GM19467 (cell line): Measurements from ENCODE around the gene PEX11B.

Source experiments
- ATAC-seq: cut with Tn5 transposase; IDR thresholded peaks from one replicate; pipeline ENCODE4 v1.9.1; 2021; ENCODE audit warnings: mild to moderate bottlenecking, moderate library complexity; ENCODE audit not compliant: unreplicated experiment

Gene PEX11B

DNA sequence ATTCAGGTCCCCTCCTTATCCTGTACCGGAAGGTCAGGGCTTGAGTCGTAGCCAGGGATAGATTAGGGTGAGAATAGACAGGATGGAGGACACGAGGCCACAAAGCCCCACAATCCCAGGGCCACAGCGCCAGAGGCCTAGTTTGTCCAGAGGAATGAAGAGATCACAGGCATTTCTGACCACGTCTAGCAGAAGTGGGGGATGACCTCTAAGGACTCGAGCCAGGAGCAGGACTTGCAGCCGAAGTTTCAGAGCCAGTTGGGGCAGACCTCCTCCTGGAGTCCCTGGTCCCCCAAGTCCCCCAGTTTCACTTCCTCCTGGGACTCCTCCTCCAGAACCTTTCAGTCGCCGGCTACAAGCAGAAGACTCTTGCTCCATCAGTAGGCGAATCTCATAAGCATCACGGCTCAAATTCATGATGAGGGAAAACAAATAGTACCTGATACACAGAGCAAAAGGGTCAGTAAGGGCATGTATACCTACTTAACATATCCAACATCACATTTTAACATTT is 6.3 kb downstream of the PEX11B start:
- ATAC-seq, result no peak

- ATAC-seq, result no peak
Observed at GRCh38 chr1:145908653-145909052, 9.9 kb downstream of the PEX11B start.

DNA sequence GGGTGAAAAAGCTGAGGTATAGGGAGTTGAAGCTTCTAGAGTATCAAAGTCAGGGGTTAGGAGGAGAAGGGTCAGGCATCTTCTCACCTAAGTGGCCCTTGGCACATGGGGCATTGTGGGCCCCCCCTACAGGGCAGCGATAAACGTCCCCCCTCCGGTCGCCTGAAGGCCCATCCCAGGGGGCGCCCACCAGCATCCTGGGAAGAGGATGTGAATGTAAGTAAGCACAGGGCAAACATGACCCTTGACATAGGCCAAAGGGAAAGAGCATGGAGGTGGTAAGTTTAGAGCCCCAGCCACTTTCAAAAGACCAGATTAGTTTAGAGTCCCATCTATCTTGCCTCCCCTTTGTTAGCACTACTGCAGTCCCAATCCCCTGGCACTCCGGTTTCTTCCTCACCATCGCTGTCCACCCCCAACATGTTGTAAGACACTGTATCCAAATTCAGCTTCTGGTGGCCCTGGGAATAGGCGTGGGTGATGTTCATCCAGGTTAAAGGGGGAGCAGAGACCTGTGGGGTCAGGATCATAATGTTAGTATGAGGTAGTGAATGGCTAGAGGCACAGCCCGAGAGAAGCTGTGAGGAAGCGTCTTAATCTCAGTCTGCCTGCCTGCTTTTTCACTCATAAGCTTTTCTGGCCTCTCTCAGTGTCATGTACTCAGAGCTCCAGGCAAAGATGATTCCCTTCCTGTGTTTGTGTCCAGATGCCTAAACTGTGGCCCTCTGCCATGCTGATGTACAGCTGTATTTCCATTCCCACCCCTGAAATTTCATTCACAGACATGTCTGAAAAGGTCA is 11.4 kb downstream of the PEX11B start:
- no peak for ATAC-seq

DNA sequence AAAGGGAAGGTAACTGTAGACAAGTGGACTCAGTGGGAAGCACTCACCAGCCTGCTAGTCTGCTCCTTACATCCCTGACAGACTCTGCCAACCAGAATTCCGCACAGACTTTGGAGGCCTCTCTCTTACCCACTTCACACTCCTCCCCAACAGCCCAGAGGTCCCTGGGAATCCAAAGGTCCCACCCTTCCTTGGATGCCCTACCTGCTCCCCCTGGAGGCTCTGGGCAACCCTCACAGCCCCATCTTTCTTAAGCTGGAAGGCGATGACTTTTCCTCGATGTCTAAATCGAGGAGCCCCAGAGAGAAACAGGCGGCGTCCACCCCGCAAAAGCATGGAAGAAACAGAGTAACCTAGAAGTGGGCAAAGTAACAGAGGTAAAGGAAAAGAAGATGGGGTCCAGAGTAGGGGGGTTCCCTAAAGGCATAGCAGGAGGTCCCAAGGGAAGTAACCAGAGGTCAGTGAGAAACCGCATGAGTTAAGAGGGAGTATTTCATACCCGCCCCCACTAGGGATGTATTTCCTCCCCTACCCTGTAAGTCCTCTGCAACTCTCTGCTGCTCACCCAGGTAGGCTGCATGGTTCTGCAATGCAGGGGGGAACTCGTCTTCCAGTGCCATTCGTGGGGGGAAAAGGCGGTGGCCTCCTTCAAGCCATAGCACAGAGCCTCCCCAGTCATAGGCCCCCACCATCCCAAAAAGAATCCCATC is 17.1 kb downstream of the PEX11B start:
- ATAC-seq, result no peak

DNA sequence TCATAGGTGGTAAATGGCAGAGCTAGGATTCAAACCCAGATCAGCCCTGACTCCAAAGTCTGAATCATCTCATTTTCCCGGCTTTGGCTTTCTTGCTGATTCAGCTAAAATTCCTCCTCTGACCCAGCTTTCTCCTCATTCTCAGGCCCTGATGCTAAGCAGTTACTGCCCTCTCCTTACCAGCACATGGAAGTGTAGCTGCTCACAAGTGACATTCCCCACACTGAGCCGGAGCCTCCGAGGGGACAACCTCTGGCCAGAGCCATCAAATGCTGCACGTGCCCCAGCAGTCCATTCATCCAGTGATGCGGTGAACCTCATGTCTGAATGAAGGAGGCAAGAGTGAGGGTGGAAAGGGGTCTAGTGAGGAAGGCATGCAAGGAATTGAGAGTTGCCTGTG is 19.8 kb downstream of the PEX11B start:
- no peak for ATAC-seq

GRCh38 chr1:145897969-145898368 is 20.5 kb downstream of the PEX11B start:
- no peak for ATAC-seq

- no peak for ATAC-seq
Observed at GRCh38 chr1:145895471-145895870, 23.0 kb downstream of the PEX11B start.

- ATAC-seq, result no peak
Observed at GRCh38 chr1:145893306-145894055, 25.0 kb downstream of the PEX11B start.

DNA sequence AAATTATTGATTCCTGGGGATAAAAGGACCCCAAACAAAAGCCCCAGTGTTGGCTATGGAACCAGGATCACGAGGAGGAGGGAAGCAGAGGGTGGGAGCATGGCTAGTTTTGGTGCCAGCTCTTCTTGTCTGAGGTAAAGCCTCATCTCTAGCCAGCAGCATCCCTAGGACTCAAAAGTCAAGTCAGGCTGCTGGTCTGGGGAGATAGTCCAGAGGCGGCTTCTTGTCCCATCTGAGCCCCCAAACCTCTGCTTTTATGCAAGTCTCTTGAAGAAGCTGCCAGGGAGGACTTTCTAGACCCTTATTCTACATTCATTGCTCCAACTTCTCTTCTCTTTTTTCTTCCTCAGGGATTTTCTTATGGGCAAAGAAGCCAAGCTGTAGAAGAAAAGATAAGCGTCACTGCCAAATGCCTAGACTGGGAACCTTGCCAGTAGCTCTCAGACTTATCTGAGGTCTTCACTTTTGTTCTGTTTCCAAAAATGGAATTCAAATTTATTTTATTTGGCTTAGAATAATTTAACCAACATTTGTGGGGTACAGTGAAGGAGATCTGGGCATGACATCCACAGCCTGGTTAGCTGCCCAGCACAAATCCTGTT is 25.9 kb downstream of the PEX11B start:
- no peak for ATAC-seq

DNA sequence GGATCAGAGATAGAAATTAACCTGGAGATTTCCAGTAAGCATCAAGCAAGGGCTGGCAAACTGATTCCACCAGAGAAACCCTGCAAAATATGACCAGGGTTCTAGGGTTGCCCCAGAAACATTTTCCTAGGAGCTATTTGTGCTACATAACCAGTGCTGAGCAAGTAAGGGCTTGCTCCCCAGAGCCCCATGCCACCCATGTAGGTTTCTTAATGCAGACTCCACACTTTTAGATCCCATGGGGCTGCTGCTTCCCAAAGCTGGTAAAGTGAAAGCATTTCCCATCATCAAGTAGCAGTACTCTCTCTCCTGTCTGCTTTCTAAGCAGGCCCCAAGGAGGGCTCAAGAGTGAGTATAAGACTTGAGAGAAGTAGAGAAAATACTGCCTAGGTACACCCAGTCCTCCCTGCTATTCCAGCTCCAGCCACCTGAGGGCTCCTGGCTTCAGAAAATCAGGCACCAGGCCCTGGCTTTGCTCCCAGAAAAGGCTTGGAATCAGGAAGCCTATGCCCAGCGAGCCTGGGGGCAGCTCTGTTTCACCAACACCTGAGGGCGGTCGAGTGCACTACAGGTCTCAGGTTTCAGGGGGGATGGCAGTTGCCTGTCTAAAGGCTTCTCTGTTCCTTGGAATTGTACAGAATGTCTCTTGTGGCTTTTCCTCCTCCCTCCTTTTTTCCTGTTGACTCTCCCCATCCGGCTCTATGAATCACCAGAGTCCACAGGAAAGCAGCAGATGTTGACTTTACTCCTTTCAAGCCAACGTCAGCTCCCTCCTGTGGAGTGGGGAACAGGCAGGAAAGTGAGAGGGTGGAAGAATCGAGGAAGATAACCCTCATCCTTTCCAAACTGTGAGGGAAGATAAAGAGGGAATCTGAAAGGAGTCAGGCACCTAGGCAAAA is 26.7 kb downstream of the PEX11B start:
- no peak for ATAC-seq

GRCh38 chr1:145891143-145891542 is 27.4 kb downstream of the PEX11B start:
- no peak for ATAC-seq

GRCh38 chr1:145889722-145890121 is 28.8 kb downstream of the PEX11B start:
- no peak for ATAC-seq

GRCh38 chr1:145887631-145888030 is 30.9 kb downstream of the PEX11B start:
- no peak for ATAC-seq

DNA sequence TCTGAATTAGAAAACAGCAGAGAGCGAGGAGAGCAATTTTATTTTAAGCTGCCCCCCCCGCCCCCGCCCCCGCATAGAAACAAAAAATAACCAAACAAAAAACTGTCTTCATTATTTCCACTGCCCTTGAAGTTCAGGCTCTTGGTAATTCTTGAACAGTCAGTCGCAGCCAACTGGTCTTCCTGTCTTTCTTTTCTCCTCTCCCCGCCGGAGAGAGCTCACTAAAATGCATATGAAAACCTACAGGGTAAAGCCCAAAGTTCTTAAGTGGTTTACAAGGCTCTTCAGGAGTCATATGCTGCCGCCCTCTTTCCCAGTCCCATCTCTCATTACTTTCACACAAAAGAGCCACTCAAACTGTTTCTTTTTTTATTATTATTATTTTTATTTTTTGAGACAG is 31.7 kb downstream of the PEX11B start:
- no peak for ATAC-seq

DNA sequence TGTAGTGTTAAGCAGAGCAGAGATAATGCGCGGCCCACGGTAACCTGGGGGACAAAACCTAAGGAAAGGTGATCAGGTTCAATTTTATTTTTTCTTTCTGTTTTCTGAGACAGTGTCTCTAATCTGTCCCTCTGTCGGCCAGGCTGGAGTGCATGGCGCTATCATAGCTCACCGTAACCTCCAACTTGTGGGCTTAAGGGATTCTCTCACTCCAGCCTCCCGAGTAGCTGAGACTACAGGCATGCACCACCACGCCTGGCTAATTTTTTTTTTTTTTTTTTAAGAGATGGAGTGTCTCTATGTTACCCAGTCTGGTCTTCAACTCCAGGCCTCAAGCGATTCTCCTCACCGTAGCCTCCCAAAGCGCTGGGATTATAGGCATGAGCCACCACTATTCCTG is 32.1 kb downstream of the PEX11B start:
- no peak for ATAC-seq

DNA sequence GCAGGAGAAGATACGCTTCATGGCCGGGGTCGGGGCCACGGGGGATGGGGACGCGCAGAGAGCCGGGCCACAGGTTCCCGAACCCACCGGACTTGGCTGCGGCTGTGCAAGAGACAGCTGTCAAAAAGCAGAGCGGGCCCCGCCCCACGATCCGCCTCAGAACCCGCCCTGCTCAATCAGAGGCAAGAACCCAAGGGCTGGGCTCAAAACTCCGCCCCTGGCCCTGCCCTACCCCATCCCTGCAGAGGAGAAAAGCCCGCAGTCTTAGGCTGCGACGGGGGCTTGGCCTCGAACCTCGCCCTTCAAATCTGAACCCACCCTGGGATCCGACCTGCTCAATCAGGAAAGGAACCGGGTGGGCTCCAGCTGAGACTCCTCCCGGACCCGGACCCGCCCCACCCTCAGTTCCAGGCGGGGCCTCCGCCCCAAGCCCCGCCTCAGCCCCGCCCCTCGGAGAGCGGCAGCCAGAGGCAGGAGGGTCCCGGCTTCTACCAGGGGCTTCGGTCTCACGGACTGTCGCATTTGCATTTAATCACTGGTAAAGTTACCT is 32.7 kb downstream of the PEX11B start, which contains the start of gene ANKRD35:
ANKRD35 (minus strand) TSS at position 129 of the 550 bp plus-strand sequence; CDS start at position 21, 108 bp downstream.
- peak; percentile 99 for ATAC-seq

DNA sequence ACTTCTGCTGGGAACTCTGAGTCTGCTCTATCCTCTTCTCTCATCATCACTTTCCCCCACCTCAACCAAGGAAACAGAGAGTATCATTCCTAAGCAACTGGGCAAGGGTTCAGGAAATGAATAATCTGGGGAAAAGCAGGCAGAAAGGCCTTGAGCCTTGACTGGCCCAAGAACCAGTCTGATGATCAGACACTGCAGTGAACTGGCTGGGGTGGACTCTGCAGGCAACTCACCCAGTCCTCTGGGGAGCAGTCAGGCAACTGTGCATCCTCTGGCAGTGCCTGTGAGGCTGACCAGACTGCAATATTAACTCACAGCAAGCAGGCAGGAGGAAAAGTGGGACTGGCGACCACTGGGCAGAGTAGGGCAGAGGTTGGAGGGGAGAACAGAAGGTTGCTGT is 33.8 kb downstream of the PEX11B start:
- ATAC-seq, result no peak

DNA sequence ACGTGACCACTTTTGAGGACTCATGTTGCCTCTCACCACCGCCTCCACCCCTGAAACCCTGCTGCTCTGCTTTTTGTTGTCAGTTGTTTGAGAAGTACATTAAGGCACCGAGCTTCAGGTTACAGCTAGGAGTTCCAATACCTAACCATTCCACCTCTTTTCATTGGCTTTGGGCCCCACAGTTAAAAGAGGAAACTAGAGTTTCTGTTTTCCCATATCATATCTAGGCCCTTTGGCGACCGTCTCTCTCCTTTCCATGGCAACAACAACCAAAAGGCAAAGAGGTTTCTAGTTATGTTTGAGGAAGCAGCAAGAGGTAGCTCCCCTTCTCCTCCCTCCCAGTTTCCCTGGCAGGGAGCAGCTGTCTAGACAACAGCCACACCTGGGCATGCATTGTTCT is 38.7 kb downstream of the PEX11B start:
- no peak for ATAC-seq

DNA sequence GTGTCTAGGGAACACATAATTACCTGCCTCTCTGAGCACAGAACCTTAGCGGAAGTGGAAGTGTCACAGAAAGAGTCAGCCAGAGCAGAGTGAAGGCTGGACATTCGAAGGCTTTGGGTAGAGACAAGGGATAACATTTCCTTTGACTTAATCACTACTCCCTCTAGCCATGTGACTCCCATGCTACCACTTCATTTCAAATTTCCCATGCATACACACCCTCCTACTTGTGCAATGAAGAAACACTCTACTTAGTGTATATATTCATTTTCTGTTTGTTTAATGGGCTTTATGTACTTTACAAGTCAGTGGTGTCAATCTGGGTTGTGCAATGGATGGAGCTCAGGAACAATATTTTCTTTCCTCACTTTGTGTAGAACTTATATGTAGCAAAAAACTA is 39.8 kb downstream of the PEX11B start:
- no peak for ATAC-seq
